Measurements from ENCODE around the gene UCK2.

- TF ChIP-seq, protein P1, sequence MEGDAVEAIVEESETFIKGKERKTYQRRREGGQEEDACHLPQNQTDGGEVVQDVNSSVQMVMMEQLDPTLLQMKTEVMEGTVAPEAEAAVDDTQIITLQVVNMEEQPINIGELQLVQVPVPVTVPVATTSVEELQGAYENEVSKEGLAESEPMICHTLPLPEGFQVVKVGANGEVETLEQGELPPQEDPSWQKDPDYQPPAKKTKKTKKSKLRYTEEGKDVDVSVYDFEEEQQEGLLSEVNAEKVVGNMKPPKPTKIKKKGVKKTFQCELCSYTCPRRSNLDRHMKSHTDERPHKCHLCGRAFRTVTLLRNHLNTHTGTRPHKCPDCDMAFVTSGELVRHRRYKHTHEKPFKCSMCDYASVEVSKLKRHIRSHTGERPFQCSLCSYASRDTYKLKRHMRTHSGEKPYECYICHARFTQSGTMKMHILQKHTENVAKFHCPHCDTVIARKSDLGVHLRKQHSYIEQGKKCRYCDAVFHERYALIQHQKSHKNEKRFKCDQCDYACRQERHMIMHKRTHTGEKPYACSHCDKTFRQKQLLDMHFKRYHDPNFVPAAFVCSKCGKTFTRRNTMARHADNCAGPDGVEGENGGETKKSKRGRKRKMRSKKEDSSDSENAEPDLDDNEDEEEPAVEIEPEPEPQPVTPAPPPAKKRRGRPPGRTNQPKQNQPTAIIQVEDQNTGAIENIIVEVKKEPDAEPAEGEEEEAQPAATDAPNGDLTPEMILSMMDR (IDR thresholded peaks at IDR 0.05; ENCODE audit: low read depth, low read length), result no peak
- no peak for TF ChIP-seq EZH2phosphoT487 (IDR thresholded peaks at IDR 0.05; ENCODE audit: low read depth)
Observed at GRCh38 chr1:165816826-165817497, 10.5 kb upstream of the UCK2 start.
